Measurements from ENCODE around the gene EFNB2. TPM values are rescaled to one million over a fixed set of nuclear protein-coding genes. Genes with fewer than 3 reads are reported as not detected.

EFNB2 gene
- total RNA-seq, 1 experiment from 2014 or later: 4.7 TPM

DNA sequence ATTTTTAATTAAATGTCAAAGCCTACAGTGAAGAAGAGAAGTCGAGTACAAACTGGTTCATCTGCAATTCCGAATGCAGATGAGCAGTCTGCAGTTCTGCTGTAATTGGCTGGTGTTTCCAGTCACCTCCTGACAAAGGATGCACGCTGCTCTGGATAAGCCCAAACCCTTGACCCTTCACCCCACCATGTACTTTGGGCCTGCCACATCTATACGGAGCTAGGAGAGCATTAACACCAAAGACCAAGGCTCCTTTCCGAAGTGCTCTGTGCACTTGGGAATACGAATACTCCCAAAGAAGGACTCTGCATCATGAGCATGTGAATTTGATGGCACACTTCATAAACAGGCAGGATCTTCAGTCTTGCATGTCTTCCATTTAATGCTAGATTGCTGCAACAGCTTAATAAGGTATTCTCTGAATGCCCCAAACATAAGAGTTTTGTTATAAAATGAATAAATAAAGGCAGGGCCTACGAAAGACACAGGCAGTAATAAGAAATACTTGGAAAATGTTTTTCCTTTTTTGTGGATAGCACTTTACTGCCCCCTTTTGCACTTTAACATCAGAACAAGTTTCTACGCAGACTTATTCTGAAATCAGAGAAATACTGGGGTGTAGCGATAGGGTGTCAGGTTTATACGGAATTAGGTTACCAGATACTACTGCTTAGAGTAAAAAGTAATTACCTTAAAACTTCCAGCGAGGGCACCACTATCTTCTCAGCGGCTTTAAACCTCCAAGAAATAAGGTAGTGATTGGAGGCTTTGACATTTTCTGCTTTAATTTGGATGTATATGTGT lies 15.0 kb downstream of the EFNB2 start:
- Histone ChIP-seq H3K27ac (ENCODE audit: low read length) (no peak overlapping the region), H3K4me1 (ENCODE audit: control insufficient read depth, insufficient read depth, low read length) (no peaks in the 10 kb centered on the region; the same call in 1 of the 2 replicates), H3K9me3 (ENCODE audit: control insufficient read depth, insufficient read depth, low read depth, low read length) (no peaks in the 10 kb centered on the region), H3K36me3 (ENCODE audit: control insufficient read depth, insufficient read depth, low read length) (no peaks in the 10 kb centered on the region), H3K4me3 (ENCODE audit: low read depth in 2 of 2, low read length in 2 of 2) (no peak overlapping the region), H3K27me3 (ENCODE audit: control insufficient read depth, insufficient read depth, low read length) (no peaks in the 10 kb centered on the region)
- POLR2A ChIA-PET: no interaction called here
- CTCF ChIA-PET: no interaction called here
- ATAC-seq: no peak
- intact Hi-C loops (cut with micrococcal nuclease; ENCODE audit: unreplicated experiment): no loop called here
- in situ Hi-C loops (cut with HindIII; ENCODE audit: low pct_unique_long_range_greater_than_20kb, low sequenced_read_pairs): no loop called here
- no TSS peak for BruUV-seq (replicated peaks)
- no peak for DNase-seq (ENCODE audit: low read depth, low spot score)
- TF ChIP-seq POLR2AphosphoS5 (IDR thresholded peaks at IDR 0.05; ENCODE audit: low read depth, low read length) (no peak), TCF7L2 (IDR thresholded peaks at IDR 0.05; ENCODE audit: low read depth, low read length) (no peak), SIN3A (IDR thresholded peaks at IDR 0.05; ENCODE audit: borderline replicate concordance, insufficient read depth, low read depth, low read length) (no peak)
- TF ChIP-seq, protein P1, sequence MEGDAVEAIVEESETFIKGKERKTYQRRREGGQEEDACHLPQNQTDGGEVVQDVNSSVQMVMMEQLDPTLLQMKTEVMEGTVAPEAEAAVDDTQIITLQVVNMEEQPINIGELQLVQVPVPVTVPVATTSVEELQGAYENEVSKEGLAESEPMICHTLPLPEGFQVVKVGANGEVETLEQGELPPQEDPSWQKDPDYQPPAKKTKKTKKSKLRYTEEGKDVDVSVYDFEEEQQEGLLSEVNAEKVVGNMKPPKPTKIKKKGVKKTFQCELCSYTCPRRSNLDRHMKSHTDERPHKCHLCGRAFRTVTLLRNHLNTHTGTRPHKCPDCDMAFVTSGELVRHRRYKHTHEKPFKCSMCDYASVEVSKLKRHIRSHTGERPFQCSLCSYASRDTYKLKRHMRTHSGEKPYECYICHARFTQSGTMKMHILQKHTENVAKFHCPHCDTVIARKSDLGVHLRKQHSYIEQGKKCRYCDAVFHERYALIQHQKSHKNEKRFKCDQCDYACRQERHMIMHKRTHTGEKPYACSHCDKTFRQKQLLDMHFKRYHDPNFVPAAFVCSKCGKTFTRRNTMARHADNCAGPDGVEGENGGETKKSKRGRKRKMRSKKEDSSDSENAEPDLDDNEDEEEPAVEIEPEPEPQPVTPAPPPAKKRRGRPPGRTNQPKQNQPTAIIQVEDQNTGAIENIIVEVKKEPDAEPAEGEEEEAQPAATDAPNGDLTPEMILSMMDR (IDR thresholded peaks at IDR 0.05): peak; percentile 35; the same call in 1 of the 2 replicates
- TF ChIP-seq, protein P2, sequence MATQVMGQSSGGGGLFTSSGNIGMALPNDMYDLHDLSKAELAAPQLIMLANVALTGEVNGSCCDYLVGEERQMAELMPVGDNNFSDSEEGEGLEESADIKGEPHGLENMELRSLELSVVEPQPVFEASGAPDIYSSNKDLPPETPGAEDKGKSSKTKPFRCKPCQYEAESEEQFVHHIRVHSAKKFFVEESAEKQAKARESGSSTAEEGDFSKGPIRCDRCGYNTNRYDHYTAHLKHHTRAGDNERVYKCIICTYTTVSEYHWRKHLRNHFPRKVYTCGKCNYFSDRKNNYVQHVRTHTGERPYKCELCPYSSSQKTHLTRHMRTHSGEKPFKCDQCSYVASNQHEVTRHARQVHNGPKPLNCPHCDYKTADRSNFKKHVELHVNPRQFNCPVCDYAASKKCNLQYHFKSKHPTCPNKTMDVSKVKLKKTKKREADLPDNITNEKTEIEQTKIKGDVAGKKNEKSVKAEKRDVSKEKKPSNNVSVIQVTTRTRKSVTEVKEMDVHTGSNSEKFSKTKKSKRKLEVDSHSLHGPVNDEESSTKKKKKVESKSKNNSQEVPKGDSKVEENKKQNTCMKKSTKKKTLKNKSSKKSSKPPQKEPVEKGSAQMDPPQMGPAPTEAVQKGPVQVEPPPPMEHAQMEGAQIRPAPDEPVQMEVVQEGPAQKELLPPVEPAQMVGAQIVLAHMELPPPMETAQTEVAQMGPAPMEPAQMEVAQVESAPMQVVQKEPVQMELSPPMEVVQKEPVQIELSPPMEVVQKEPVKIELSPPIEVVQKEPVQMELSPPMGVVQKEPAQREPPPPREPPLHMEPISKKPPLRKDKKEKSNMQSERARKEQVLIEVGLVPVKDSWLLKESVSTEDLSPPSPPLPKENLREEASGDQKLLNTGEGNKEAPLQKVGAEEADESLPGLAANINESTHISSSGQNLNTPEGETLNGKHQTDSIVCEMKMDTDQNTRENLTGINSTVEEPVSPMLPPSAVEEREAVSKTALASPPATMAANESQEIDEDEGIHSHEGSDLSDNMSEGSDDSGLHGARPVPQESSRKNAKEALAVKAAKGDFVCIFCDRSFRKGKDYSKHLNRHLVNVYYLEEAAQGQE (IDR thresholded peaks at IDR 0.05; ENCODE audit: insufficient read depth in 1 of 2, low read depth in 2 of 2, low read length in 1 of 2): no peak

DNA sequence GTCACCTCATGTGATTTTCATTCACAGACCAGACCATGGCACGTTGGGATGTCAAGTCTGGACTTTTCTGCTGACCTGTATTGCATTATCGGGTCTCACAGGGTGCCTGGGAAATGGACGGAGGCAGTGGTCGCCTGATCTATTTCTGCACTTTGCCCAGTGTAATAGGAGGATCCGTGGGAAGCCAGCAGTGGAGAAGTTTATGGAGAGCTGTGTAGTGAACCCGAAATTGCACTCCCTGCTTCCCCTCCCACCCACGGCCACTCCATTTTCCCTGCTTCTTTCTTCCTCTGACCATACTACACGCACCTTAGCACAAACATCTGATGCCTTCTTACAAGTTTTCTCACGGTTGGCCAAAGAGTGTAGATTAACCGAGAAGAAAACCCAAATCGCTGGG lies 16.9 kb downstream of the EFNB2 start:
- Histone ChIP-seq H3K4me3 (ENCODE audit: low read depth in 2 of 2, low read length in 2 of 2) (no peak overlapping the region), H3K27ac (ENCODE audit: low read length) (no peak overlapping the region), H3K27me3 (ENCODE audit: control insufficient read depth, insufficient read depth, low read length) (no peaks in the 10 kb centered on the region), H3K9me3 (ENCODE audit: control insufficient read depth, insufficient read depth, low read depth, low read length) (no peaks in the 10 kb centered on the region), H3K36me3 (ENCODE audit: control insufficient read depth, insufficient read depth, low read length) (no peaks in the 10 kb centered on the region), H3K4me1 (ENCODE audit: control insufficient read depth, insufficient read depth, low read length) (no peaks in the 10 kb centered on the region; the same call in 1 of the 2 replicates)
- ATAC-seq: no peak
- no TSS peak for BruUV-seq (replicated peaks)
- TF ChIP-seq, protein P1 (IDR thresholded peaks at IDR 0.05): no peak
- TF ChIP-seq POLR2AphosphoS5 (IDR thresholded peaks at IDR 0.05; ENCODE audit: low read depth, low read length) (no peak), TCF7L2 (IDR thresholded peaks at IDR 0.05; ENCODE audit: low read depth, low read length) (no peak), SIN3A (IDR thresholded peaks at IDR 0.05; ENCODE audit: borderline replicate concordance, insufficient read depth, low read depth, low read length) (no peak)
- TF ChIP-seq, protein P2 (IDR thresholded peaks at IDR 0.05; ENCODE audit: insufficient read depth in 1 of 2, low read depth in 2 of 2, low read length in 1 of 2): no peak
- in situ Hi-C loops (cut with HindIII; ENCODE audit: low pct_unique_long_range_greater_than_20kb, low sequenced_read_pairs): no loop called here
- intact Hi-C loops (cut with micrococcal nuclease; ENCODE audit: unreplicated experiment): no loop called here
- POLR2A ChIA-PET: no interaction called here
- DNase-seq (ENCODE audit: low read depth, low spot score): no peak
- CTCF ChIA-PET: no interaction called here
